Progenitor cell of endocrine pancreas (in vitro differentiated cells): Measurements from ENCODE around the gene ERBB4. TPM values are rescaled to one million over a fixed set of nuclear protein-coding genes. Genes with fewer than 3 reads are reported as not detected.

Source experiments
- DNase-seq: peaks from one replicate; pipeline ENCODE4 v3.0.0; 2021; ENCODE audit warnings: low spot score; ENCODE audit not compliant: unreplicated experiment
- H3K27ac Mint-ChIP-seq: 2 replicates; pipeline ENCODE4 v1.8.0; 2021; ENCODE audit warnings: mild to moderate bottlenecking, moderate library complexity, mixed read lengths
- H3K27me3 Mint-ChIP-seq: 2 replicates; pipeline ENCODE4 v1.8.0; 2021; ENCODE audit warnings: mixed read lengths
- H3K36me3 Mint-ChIP-seq: 2 replicates; pipeline ENCODE4 v1.8.0; 2022; ENCODE audit warnings: mixed read lengths; ENCODE audit not compliant: insufficient read depth
- H3K4me1 Mint-ChIP-seq: 2 replicates; pipeline ENCODE4 v1.8.0; 2021; ENCODE audit warnings: low read depth, mixed read lengths
- H3K4me3 Mint-ChIP-seq: 2 replicates; pipeline ENCODE4 v1.8.0; 2021; ENCODE audit warnings: low read depth, mild to moderate bottlenecking, moderate library complexity, mixed read lengths
- H3K9me3 Mint-ChIP-seq: 2 replicates; pipeline ENCODE4 v1.8.0; 2021; ENCODE audit warnings: low read depth, mixed read lengths
- CTCF ChIP-seq: fragments of 200-600 bp; sonication (generic); IDR thresholded peaks from one replicate; pipeline ENCODE4 v1.5.0; 2021; ENCODE audit warnings: antibody characterized with exemption, mild to moderate bottlenecking; ENCODE audit not compliant: unreplicated experiment
- total RNA-seq: library from RNA; stranded (reverse); gene quantifications from 2 replicates; pipeline ENCODE4 v1.2.1, GENCODE V29; 2021

The ERBB4 gene
- total RNA-seq, 1 donor from 2014 or later, result 43.8 TPM

- DNase-seq, result no peak
- Mint-ChIP-seq H3K27me3 (no peaks in the 10 kb centered on the region), H3K4me3 (no peak overlapping the region), H3K27ac (no peak overlapping the region), H3K4me1 (peaks cover 10% of the 10 kb centered on the region), H3K36me3 (peaks cover 2% of the 10 kb centered on the region), H3K9me3 (peaks cover 4% of the 10 kb centered on the region)
- no peak for TF ChIP-seq CTCF
Measured at GRCh38 chr2:212328712-212329496, 209.7 kb downstream of the ERBB4 start.

- H3K4me1 Mint-ChIP-seq, result peaks cover 10% of the 10 kb centered on the region
- TF ChIP-seq CTCF, result no peak
- no peak overlapping the region for H3K4me3 Mint-ChIP-seq
- H3K36me3 Mint-ChIP-seq, result peaks cover 2% of the 10 kb centered on the region
- peaks cover 4% of the 10 kb centered on the region for H3K9me3 Mint-ChIP-seq
- peak overlapping the region; percentile 56 for H3K27ac Mint-ChIP-seq
- DNase-seq, result no peak
- no peaks in the 10 kb centered on the region for H3K27me3 Mint-ChIP-seq
Measured at GRCh38 chr2:212328136-212328535, 210.5 kb downstream of the ERBB4 start.

GRCh38 chr2:212327171-212327809, 211.3 kb downstream of the ERBB4 start:
- Mint-ChIP-seq H3K27me3 (no peaks in the 10 kb centered on the region), H3K36me3 (peaks cover 2% of the 10 kb centered on the region), H3K4me3 (no peak overlapping the region), H3K4me1 (peaks cover 10% of the 10 kb centered on the region), H3K9me3 (peaks cover 3% of the 10 kb centered on the region), H3K27ac (no peak overlapping the region)
- DNase-seq, result no peak
- no peak for TF ChIP-seq CTCF

DNA sequence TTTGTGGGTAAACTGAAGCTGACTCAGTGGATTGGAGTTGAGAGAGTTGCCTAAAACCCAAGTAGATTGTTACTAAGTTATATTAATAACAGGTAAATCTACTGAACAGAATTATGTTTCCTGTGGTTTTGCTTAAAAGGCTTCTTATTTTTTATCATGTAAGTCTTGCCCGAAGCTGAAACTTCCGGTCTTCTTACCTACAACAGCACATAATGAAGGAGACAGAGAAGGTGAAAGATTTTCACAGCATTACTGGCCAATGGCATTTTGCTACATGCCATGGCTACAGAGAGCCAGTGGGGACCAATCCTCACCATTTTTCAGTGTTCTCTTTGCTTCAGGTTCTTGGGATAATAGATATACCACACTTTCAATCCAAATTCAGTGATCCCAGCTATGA, 220.0 kb downstream of the ERBB4 start:
- DNase-seq, result no peak
- H3K27me3 Mint-ChIP-seq, result no peaks in the 10 kb centered on the region
- H3K4me3 Mint-ChIP-seq, result no peak overlapping the region
- TF ChIP-seq CTCF, result no peak
- H3K9me3 Mint-ChIP-seq, result no peaks in the 10 kb centered on the region
- no peaks in the 10 kb centered on the region for H3K36me3 Mint-ChIP-seq
- peaks cover 22% of the 10 kb centered on the region for H3K4me1 Mint-ChIP-seq
- H3K27ac Mint-ChIP-seq, result no peak overlapping the region

- Mint-ChIP-seq H3K27ac (no peak overlapping the region), H3K4me1 (peaks cover 18% of the 10 kb centered on the region), H3K4me3 (no peak overlapping the region), H3K9me3 (no peaks in the 10 kb centered on the region), H3K36me3 (no peaks in the 10 kb centered on the region), H3K27me3 (no peaks in the 10 kb centered on the region)
- no peak for TF ChIP-seq CTCF
- DNase-seq, result no peak
Measured at GRCh38 chr2:212314680-212315079, 223.9 kb downstream of the ERBB4 start.
